HepG2 (cell line): ENCODE data around the gene SEC14L1.

Source experiments
- EZH2 ChIP-seq: conservative IDR thresholded peaks from 2 replicates; pipeline ENCODE4 v1.6.1; 2012; ENCODE audit warnings: mild to moderate bottlenecking, low read depth, low read length, moderate library complexity
- MTA1 ChIP-seq: sonication (generic); formaldehyde crosslinking; IDR thresholded peaks from 2 replicates; pipeline ENCODE4 v1.4.0; 2020; ENCODE audit warnings: missing genetic modification reagents, mild to moderate bottlenecking, borderline replicate concordance
- PHF8 ChIP-seq: sonication (generic); formaldehyde crosslinking; IDR thresholded peaks from 2 replicates; pipeline ENCODE4 v1.5.0; 2020; ENCODE audit warnings: missing genetic modification reagents
- RFX5 ChIP-seq: IDR thresholded peaks from 2 replicates; pipeline ENCODE4 v1.6.1; 2011; ENCODE audit warnings: low read depth, low read length, improper control_type of control experiment
- TAF1 ChIP-seq: sonication (generic); formaldehyde crosslinking; IDR thresholded peaks from 2 replicates; pipeline ENCODE4 v1.4.0; 2020; ENCODE audit warnings: missing genetic modification reagents
- U2AF2 ChIP-seq: fragments of 200-400 bp; formaldehyde crosslinking; IDR thresholded peaks from 2 replicates; pipeline ENCODE4 v1.6.1; 2017; ENCODE audit warnings: low read depth, mild to moderate bottlenecking, low read length
- YY1 ChIP-seq: IDR thresholded peaks from 2 replicates; pipeline ENCODE4 v1.6.1; 2011; ENCODE audit warnings: low read length, low read depth, moderate library complexity, mild to moderate bottlenecking; ENCODE audit not compliant: insufficient read depth, insufficient replicate concordance
- ZNF883 ChIP-seq: sonication (generic); formaldehyde crosslinking; IDR thresholded peaks from 2 replicates; pipeline ENCODE4 v1.5.1; 2020; ENCODE audit warnings: mild to moderate bottlenecking, missing genetic modification reagents; ENCODE audit errors: not compliant biosample characterization
- ZSCAN29 ChIP-seq: sonication (generic); formaldehyde crosslinking; conservative IDR thresholded peaks from 2 replicates; pipeline ENCODE4 v1.4.0; 2020; ENCODE audit warnings: mild to moderate bottlenecking, missing genetic modification reagents
- TF ChIP-seq, protein P1 (sequence below): IDR thresholded peaks from 2 replicates; pipeline ENCODE4 v1.6.1; 2012; ENCODE audit warnings: inconsistent platforms
- TF ChIP-seq, protein P2 (sequence below): sonication (generic); formaldehyde crosslinking; IDR thresholded peaks from 2 replicates; pipeline ENCODE4 v1.5.0; 2020; ENCODE audit warnings: mild to moderate bottlenecking, missing genetic modification reagents, moderate library complexity
- TF ChIP-seq, protein P3 (sequence below), 2 experiments: IDR thresholded peaks; 2 replicates each; pipeline ENCODE4 v1.6.1; 2011 to 2012; ENCODE audit warnings: low read length in 2 of 2, borderline replicate concordance in 1 of 2, low read depth in 1 of 2, mild to moderate bottlenecking in 1 of 2, moderate library complexity in 1 of 2

DNA sequence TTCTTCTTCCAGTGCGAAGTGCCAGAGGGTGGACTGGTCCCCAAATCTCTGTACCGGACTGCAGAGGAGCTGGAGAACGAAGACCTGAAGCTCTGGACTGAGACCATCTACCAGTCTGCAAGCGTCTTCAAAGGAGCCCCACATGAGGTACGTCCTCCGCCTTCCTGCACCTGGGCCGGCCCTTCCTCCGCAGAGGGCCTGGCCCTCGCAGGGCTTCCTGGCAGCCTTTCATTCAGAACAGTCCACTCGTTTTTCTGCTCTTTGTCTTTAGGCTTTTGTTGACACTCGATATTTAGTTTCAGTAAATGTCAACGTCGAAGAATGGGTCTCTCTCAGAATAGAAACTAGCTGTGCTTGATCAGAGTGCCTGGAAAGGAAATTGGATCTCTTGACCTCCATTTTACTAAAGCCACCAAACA, 68.6 kb downstream of the SEC14L1 start:
- TF ChIP-seq TAF1 (CRISPR knock-in tag) (no peak), U2AF2 (no peak), ZNF883 (CRISPR knock-in tag) (no peak), YY1 (no peak), EZH2 (no peak), PHF8 (CRISPR knock-in tag) (no peak), ZSCAN29 (CRISPR knock-in tag) (no peak), MTA1 (CRISPR knock-in tag) (no peak), RFX5 (no peak)
- TF ChIP-seq, protein P1, sequence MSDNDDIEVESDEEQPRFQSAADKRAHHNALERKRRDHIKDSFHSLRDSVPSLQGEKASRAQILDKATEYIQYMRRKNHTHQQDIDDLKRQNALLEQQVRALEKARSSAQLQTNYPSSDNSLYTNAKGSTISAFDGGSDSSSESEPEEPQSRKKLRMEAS: peak; percentile 62
- TF ChIP-seq, protein P2, sequence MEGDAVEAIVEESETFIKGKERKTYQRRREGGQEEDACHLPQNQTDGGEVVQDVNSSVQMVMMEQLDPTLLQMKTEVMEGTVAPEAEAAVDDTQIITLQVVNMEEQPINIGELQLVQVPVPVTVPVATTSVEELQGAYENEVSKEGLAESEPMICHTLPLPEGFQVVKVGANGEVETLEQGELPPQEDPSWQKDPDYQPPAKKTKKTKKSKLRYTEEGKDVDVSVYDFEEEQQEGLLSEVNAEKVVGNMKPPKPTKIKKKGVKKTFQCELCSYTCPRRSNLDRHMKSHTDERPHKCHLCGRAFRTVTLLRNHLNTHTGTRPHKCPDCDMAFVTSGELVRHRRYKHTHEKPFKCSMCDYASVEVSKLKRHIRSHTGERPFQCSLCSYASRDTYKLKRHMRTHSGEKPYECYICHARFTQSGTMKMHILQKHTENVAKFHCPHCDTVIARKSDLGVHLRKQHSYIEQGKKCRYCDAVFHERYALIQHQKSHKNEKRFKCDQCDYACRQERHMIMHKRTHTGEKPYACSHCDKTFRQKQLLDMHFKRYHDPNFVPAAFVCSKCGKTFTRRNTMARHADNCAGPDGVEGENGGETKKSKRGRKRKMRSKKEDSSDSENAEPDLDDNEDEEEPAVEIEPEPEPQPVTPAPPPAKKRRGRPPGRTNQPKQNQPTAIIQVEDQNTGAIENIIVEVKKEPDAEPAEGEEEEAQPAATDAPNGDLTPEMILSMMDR (CRISPR knock-in tag): no peak
- TF ChIP-seq, protein P3, sequence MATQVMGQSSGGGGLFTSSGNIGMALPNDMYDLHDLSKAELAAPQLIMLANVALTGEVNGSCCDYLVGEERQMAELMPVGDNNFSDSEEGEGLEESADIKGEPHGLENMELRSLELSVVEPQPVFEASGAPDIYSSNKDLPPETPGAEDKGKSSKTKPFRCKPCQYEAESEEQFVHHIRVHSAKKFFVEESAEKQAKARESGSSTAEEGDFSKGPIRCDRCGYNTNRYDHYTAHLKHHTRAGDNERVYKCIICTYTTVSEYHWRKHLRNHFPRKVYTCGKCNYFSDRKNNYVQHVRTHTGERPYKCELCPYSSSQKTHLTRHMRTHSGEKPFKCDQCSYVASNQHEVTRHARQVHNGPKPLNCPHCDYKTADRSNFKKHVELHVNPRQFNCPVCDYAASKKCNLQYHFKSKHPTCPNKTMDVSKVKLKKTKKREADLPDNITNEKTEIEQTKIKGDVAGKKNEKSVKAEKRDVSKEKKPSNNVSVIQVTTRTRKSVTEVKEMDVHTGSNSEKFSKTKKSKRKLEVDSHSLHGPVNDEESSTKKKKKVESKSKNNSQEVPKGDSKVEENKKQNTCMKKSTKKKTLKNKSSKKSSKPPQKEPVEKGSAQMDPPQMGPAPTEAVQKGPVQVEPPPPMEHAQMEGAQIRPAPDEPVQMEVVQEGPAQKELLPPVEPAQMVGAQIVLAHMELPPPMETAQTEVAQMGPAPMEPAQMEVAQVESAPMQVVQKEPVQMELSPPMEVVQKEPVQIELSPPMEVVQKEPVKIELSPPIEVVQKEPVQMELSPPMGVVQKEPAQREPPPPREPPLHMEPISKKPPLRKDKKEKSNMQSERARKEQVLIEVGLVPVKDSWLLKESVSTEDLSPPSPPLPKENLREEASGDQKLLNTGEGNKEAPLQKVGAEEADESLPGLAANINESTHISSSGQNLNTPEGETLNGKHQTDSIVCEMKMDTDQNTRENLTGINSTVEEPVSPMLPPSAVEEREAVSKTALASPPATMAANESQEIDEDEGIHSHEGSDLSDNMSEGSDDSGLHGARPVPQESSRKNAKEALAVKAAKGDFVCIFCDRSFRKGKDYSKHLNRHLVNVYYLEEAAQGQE (IDR thresholded peaks at IDR 0.05; ENCODE audit: borderline replicate concordance in 1 of 2, low read depth in 1 of 2, low read length in 2 of 2): no peak
